Measurements from ENCODE around the gene RCSD1.

DNA sequence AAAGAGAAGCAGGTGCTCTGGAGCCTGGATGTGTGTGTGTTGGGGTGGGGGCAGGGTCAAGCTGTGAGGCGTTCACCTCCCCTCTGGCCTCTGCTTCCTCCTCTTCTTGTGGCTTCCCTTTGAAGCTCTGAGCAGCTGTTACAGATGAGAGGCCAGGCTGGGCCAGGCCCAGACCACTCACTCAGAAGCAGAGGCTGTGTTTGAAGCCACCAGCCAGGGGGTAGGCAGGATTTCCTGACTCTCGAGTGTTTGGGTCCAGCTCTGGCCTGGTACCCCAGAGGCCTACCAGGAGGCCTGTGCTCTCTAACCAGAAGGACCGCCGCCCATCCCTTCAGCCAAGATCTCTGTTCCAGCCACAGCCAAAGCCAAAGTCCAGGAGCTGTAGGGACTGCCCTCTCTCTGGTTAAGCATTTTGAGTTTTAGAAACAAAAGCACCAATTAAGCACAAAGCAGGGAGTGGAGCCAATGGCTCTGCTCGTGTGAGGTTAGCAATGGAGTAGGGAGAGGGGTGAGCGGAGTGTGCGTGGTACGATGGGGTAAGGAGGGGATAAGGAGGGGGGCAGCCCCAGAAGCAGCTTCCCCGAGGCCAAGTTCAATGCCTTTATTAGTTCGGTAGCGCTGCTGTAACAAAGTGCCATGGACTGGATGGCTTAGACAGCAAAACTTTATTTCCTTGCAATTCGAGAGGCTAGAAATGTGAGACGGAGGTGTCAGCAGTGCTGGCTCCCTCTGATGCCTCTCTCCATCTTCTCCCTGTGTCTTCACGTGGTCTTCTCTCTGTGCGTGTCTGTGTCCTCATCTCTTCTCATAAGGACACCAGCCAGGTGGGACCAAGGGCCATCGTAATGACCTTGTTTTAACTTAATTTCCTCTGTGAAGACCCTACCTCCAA is 20.5 kb downstream of the RCSD1 start:
- TF ChIP-seq, protein P1, sequence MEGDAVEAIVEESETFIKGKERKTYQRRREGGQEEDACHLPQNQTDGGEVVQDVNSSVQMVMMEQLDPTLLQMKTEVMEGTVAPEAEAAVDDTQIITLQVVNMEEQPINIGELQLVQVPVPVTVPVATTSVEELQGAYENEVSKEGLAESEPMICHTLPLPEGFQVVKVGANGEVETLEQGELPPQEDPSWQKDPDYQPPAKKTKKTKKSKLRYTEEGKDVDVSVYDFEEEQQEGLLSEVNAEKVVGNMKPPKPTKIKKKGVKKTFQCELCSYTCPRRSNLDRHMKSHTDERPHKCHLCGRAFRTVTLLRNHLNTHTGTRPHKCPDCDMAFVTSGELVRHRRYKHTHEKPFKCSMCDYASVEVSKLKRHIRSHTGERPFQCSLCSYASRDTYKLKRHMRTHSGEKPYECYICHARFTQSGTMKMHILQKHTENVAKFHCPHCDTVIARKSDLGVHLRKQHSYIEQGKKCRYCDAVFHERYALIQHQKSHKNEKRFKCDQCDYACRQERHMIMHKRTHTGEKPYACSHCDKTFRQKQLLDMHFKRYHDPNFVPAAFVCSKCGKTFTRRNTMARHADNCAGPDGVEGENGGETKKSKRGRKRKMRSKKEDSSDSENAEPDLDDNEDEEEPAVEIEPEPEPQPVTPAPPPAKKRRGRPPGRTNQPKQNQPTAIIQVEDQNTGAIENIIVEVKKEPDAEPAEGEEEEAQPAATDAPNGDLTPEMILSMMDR (IDR thresholded peaks at IDR 0.05; ENCODE audit: poor library complexity) = no peak
- TF ChIP-seq EZH2 (IDR thresholded peaks at IDR 0.05; ENCODE audit: borderline replicate concordance) (no peak), EZH2phosphoT487 (IDR thresholded peaks at IDR 0.05; ENCODE audit: low read depth, severe bottlenecking, unreplicated experiment) (no peak)

Measured in hepatocyte (in vitro differentiated cells).